NCI-H345 treated with DMSO at 0.1 percent for 48 hours (cell line): ENCODE data around the gene STK32B.

ENCODE experiments used
- DNase-seq: peaks from one replicate; lab custom pipeline; 2025; ENCODE audit not compliant: unreplicated experiment; lab: John Stamatoyannopoulos, UW

STK32B gene

GRCh38 chr4:5503336-5503936, 452.2 kb downstream of the STK32B start:
- no peak for DNase-seq

GRCh38 chr4:5504486-5504885, 453.2 kb downstream of the STK32B start:
- DNase-seq, result no peak

- no peak for DNase-seq
Observed at GRCh38 chr4:5510504-5510903, 459.2 kb downstream of the STK32B start.

- DNase-seq, result no peak
Observed at GRCh38 chr4:5511791-5512190, 460.5 kb downstream of the STK32B start.

DNA sequence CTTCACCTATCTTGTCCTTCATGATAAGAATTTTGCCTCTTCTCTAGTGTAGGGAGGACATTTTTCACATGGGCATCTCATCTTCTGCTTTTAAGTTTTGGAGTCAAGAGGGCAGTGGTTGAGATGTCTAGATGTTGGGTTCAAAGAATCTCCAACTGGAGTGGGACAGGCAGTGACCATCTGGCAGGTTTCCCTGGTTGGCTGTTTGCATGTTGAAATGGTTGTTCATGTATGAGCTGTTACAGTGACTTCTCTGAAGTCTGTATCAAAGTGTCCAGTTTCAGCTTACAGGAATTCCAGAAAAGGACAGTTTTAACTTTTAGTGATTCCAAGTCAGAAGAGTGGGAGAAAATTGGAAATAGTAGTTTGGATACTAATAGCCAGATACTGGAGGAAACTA, 464.4 kb downstream of the STK32B start:
- no peak for DNase-seq

DNA sequence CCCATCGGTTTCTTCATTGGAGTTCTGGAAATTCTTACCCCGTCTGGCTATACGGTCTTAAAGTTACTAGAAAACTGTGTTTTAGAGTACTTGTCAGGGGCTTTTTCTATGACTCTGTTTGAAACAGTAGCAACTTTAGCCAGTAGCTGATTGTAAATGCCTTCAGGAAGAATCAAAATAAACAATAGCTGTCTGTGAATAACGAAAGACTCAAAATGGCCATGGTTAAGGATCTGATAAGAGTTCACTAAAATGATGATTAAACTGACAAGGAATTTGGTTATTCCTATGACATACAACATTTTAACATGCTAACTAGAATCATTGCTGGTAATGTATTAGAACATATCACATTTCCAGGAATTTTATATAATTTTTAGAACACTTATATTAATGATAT, 466.1 kb downstream of the STK32B start:
- no peak for DNase-seq

DNA sequence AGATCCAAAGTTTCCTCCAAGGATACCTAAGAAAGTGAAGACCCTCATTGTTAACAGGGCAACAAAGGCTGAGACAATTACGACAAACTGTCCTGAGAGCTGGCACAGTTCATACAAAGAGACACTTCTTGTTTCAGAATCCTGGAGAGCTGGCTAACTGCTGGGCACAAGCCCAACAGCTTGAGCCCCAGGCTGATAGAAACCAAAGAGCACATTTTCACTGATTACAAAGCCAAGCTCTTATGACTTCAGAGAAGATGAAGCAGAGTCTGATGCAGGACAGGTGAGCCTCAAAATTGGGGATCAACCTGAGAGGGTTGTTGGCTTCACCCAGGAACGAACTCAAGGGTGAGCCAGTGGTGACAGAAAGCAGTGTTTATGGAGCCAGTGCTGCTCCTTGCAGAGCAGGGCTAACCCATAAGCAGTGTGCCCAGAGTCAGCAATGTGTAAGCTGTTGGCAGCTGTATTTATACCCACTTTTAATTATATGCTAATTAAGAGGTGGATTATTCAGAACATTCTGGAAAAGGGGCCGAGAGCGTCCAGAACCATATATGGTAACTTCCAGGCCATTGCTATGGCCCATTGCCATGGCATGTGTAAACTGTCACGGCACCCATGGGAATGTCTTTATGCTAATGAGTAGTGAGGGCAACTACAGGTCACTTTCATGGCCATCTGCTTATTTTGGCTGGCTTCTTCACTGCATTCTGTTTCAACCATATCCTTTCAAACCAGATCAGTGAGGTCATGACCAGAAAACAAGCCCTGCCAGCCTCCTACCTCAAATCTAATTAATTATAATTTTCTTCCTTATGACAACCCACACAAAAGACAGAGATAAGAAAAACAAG, 473.4 kb downstream of the STK32B start:
- no peak for DNase-seq

GRCh38 chr4:5526080-5526846, 475.0 kb downstream of the STK32B start:
- DNase-seq, result no peak

GRCh38 chr4:5527211-5527610, 475.9 kb downstream of the STK32B start:
- DNase-seq, result no peak

GRCh38 chr4:5528031-5528436, 476.8 kb downstream of the STK32B start:
- DNase-seq, result no peak

- DNase-seq, result no peak
Observed at GRCh38 chr4:5532100-5532499, 480.8 kb downstream of the STK32B start.

GRCh38 chr4:5539584-5539983, 488.3 kb downstream of the STK32B start:
- no peak for DNase-seq

- DNase-seq, result no peak
Observed at GRCh38 chr4:5541169-5541568, 489.9 kb downstream of the STK32B start.

DNA sequence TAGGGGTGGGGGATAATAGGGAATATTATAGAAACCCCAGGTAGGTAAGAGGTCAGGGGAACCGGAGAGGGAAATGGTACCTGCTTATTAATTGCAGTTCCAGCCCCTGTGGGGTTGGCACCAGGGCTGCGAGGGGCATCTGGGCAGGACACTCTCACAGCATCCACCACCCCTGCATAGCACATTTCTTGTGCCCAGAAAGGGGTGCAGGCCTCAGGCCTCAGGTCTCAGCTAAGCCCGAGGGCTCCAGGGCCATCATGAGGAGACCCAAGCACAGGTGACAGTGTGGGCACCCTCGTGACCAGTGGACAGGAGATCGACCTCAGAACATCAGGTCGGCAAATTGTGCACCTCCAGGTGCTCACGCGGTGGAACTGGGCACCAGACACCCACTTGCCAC, 492.4 kb downstream of the STK32B start:
- DNase-seq, result no peak

DNA sequence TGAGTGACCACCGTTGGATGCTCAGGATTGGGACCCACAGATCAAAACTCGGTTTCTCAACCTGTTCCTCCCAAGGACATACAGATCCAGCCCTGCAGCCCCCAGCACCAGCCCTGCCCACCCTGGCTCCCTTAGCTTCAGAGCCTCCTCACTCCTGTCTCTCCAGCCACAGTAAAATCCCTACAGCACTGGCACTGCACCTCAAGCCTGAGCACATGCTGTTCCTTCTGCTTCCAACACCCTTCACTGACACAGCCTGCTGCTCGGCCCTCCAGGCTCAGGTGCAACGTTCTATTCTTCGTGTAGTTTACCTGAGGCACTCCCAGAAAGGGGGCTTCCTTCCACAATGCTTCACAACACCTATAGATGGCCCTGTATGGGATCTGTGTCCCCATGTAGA, 493.5 kb downstream of the STK32B start:
- DNase-seq, result no peak

DNA sequence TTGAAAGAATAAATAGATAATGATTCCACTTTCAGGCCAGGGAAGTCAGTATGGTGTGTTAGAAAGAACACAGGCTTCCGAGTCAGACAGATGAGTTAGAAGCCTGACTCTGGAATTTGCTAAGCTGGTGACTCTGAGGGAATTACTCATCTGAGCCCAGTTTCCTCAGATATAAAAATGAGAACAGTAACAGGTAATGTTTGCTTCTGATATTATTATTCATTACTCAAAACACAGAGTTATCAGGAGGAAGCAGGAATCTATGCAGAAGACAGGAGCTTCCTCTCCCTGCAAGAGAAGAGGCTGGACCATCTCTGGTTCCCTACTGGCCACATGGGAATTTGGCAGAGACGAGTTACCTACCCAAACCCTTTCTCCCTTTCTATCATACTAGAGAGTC, 494.0 kb downstream of the STK32B start:
- no peak for DNase-seq

GRCh38 chr4:5547651-5548249, 496.5 kb downstream of the STK32B start:
- no peak for DNase-seq
